GM20000 (cell line): ENCODE data around the gene DNAH10.

Experiments
- DNase-seq: peaks from one replicate; pipeline ENCODE4 v3.0.0; 2012; ENCODE audit warnings: low spot score
- CTCF ChIP-seq: IDR thresholded peaks from 2 replicates; pipeline ENCODE4 v1.5.1; 2012; ENCODE audit warnings: mild to moderate bottlenecking, control low read depth; ENCODE audit errors: extremely low read depth, missing control alignments

The DNAH10 gene

GRCh38 chr12:123747309-123747708 is 14.8 kb upstream of the DNAH10 start:
- TF ChIP-seq CTCF = no peak
- no peak for DNase-seq

GRCh38 chr12:123748161-123748560 is 13.9 kb upstream of the DNAH10 start:
- no peak for DNase-seq
- no peak for TF ChIP-seq CTCF

- no peak for DNase-seq
- no peak for TF ChIP-seq CTCF
Measured at GRCh38 chr12:123748661-123749060, 13.4 kb upstream of the DNAH10 start.

GRCh38 chr12:123749355-123749754 is 12.7 kb upstream of the DNAH10 start:
- no peak for TF ChIP-seq CTCF
- no peak for DNase-seq

GRCh38 chr12:123750159-123750656 is 11.9 kb upstream of the DNAH10 start:
- DNase-seq = no peak
- TF ChIP-seq CTCF = no peak

- no peak for TF ChIP-seq CTCF
- no peak for DNase-seq
Measured at GRCh38 chr12:123752046-123752445, 10.1 kb upstream of the DNAH10 start.

GRCh38 chr12:123754041-123754772 is 7.9 kb upstream of the DNAH10 start:
- no peak for DNase-seq
- TF ChIP-seq CTCF = no peak
